Endothelial cell of umbilical vein (primary cell): Measurements from ENCODE around the gene SLC35G6. TPM values are rescaled to one million over a fixed set of nuclear protein-coding genes. Genes with fewer than 3 reads are reported as not detected.

Source experiments
- BruUV-seq: library from RNA; stranded (reverse); fragments of 400-500 nt; replicated peaks from 2 replicates; lab custom pipeline; 2021; lab: Mats Ljungman, UMichigan
- CTCF ChIA-PET: fragments of 300-600, 350-600 bp; sonication (Branson Sonifier 250); formaldehyde crosslinking; loops from one replicate; lab custom pipeline; 2021; ENCODE audit warnings: antibody characterized with exemption, inconsistent platforms; lab: Charles Lee
- POLR2A ChIA-PET: fragments of 300-600, 350-600 bp; sonication (Branson Sonifier 250); formaldehyde crosslinking; loops from one replicate; lab custom pipeline; 2021; ENCODE audit warnings: antibody characterized with exemption, inconsistent platforms; lab: Charles Lee
- DNase-seq: peaks from one replicate; pipeline ENCODE4 v3.0.0-alpha.2; 2011; ENCODE audit warnings: low read depth, low spot score
- FAIRE-seq: peaks from 2 replicates; lab custom pipeline; 2011; peaks lifted over from hg19 to GRCh38; lab: Jason Lieb, UNC
- H2AFZ ChIP-seq: 2 replicates; pipeline ENCODE4 v1.6.0; 2012; ENCODE audit warnings: low read depth, low read length, control low read depth, inconsistent platforms
- H3K27ac ChIP-seq: 2 replicates; pipeline ENCODE4 v1.5.1; 2011; ENCODE audit warnings: low read depth, mild to moderate bottlenecking, control low read depth, low read length, moderate library complexity; ENCODE audit not compliant: insufficient read depth
- H3K27me3 ChIP-seq, 2 experiments: 2 replicates each; pipeline versions ENCODE4 v1.6.0 to v1.6.1; 2011; ENCODE audit warnings: low read length in 2 of 2, mixed read lengths in 1 of 2; ENCODE audit not compliant: control insufficient read depth in 2 of 2, insufficient read depth in 2 of 2
- H3K36me3 ChIP-seq, 2 experiments: 2 replicates in 1 of 2; 3 replicates in 1 of 2; pipeline ENCODE4 v1.5.1; 2011; ENCODE audit warnings: low read length in 2 of 2, mild to moderate bottlenecking in 1 of 2, moderate library complexity in 1 of 2; ENCODE audit not compliant: control insufficient read depth in 2 of 2, insufficient read depth in 2 of 2; ENCODE audit errors: extremely low read depth in 1 of 2
- H3K4me1 ChIP-seq: 3 replicates; pipeline ENCODE4 v1.5.1; 2011; ENCODE audit warnings: mild to moderate bottlenecking, low read length; ENCODE audit not compliant: control insufficient read depth, insufficient read depth; ENCODE audit errors: extremely low read depth
- H3K4me2 ChIP-seq: 2 replicates; pipeline ENCODE4 v1.6.1; 2011; ENCODE audit warnings: low read length, control low read depth, mixed read lengths; ENCODE audit not compliant: insufficient read depth
- H3K4me3 ChIP-seq, 3 experiments: fragments of 200-600 bp in 1 of 3; sonication (generic), shearing (Covaris generic) in 1 of 3; replicated peaks in 1 of 3; 2 replicates each; pipeline ENCODE4 v1.5.1; 2011 to 2016; ENCODE audit warnings: control low read depth in 3 of 3, low read length in 3 of 3, mild to moderate bottlenecking in 2 of 3, inconsistent platforms in 1 of 3, low read depth in 1 of 3, moderate library complexity in 1 of 3; ENCODE audit not compliant: insufficient read depth in 1 of 3
- H3K79me2 ChIP-seq: 2 replicates; pipeline ENCODE4 v1.6.0; 2012; ENCODE audit warnings: low read length, inconsistent platforms; ENCODE audit not compliant: control insufficient read depth, insufficient read depth
- H3K9ac ChIP-seq: replicated peaks from 2 replicates; pipeline ENCODE3; 2011; ENCODE audit warnings: low read length, control low read depth; ENCODE audit not compliant: insufficient read depth; ENCODE audit errors: extremely low read depth
- H3K9me1 ChIP-seq: replicated peaks from 3 replicates; pipeline ENCODE4 v1.6.0; 2011; ENCODE audit warnings: mild to moderate bottlenecking, low read length; ENCODE audit not compliant: control insufficient read depth, insufficient read depth; ENCODE audit errors: extremely low read depth
- H3K9me3 ChIP-seq: replicated peaks from 2 replicates; pipeline ENCODE4 v1.5.1; 2012; ENCODE audit warnings: low read length, inconsistent platforms; ENCODE audit not compliant: control insufficient read depth, insufficient read depth
- H4K20me1 ChIP-seq: replicated peaks from 2 replicates; pipeline ENCODE3; 2011; ENCODE audit warnings: mild to moderate bottlenecking, low read length; ENCODE audit not compliant: control insufficient read depth, insufficient read depth; ENCODE audit errors: extremely low read depth
- CTCF ChIP-seq, 2 donors: IDR thresholded peaks; 1 replicate in 1 of 2; 2 replicates in 1 of 2; pipeline ENCODE4 v1.5.1; 2011; ENCODE audit warnings: low read length in 2 of 2, mild to moderate bottlenecking in 2 of 2, moderate library complexity in 2 of 2, control low read depth in 1 of 2, inconsistent platforms in 1 of 2, low read depth in 1 of 2; ENCODE audit not compliant: insufficient read depth in 1 of 2; ENCODE audit errors: extremely low read depth in 1 of 2
- EZH2 ChIP-seq: IDR thresholded peaks from 2 replicates; pipeline ENCODE4 v1.6.1; 2012; ENCODE audit warnings: borderline replicate concordance, low read depth, mild to moderate bottlenecking, moderate library complexity, low read length, inconsistent platforms; ENCODE audit not compliant: severe bottlenecking
- FOS ChIP-seq: IDR thresholded peaks from 2 replicates; pipeline ENCODE4 v1.6.1; 2011; ENCODE audit warnings: mild to moderate bottlenecking, low read length, moderate library complexity, borderline replicate concordance; ENCODE audit not compliant: insufficient read depth
- GATA2 ChIP-seq: IDR thresholded peaks from 2 replicates; pipeline ENCODE4 v1.7.0; 2011; ENCODE audit warnings: low read depth, mild to moderate bottlenecking, moderate library complexity, mixed read lengths, low read length; ENCODE audit not compliant: insufficient read length, insufficient read depth
- JUN ChIP-seq: IDR thresholded peaks from 2 replicates; pipeline ENCODE4 v1.6.1; 2011; ENCODE audit warnings: borderline replicate concordance, low read depth; ENCODE audit not compliant: insufficient read length, insufficient read depth
- MAX ChIP-seq: IDR thresholded peaks from 2 replicates; pipeline ENCODE4 v1.6.1; 2011; ENCODE audit not compliant: insufficient read depth, insufficient read length
- MYC ChIP-seq: IDR thresholded peaks from one replicate; pipeline ENCODE4 v1.6.1; 2011; ENCODE audit warnings: mild to moderate bottlenecking, low read depth, low read length
- POLR2A ChIP-seq: IDR thresholded peaks from 2 replicates; pipeline ENCODE4 v1.6.1; 2012; ENCODE audit warnings: low read depth, mild to moderate bottlenecking, control low read depth, low read length
- POLR2AphosphoS5 ChIP-seq: IDR thresholded peaks from 2 replicates; pipeline ENCODE4 v1.6.1; 2012; ENCODE audit warnings: low read depth, mild to moderate bottlenecking, control low read depth, low read length, moderate library complexity; ENCODE audit not compliant: insufficient read depth
- dilution Hi-C: fragments of 300-500 bp; cut with MboI; formaldehyde crosslinking; loops from one replicate; pipeline ENCODE4 v1.15.0; 2019; ENCODE audit warnings: low sequenced_read_pairs; ENCODE audit not compliant: extremely low pct_ligation_motif_present
- intact Hi-C: fragments of 100-400 bp; cut with micrococcal nuclease; formaldehyde crosslinking; loops from one replicate; pipeline ENCODE4 v1.10.0; 2022
- polyA plus RNA-seq, 4 experiments: library from polyadenylated mRNA; depleted of rRNA in 3 of 4; stranded (reverse) in 3 of 4; unstranded in 1 of 4; fragments of >200 nt; gene quantifications; 2 replicates each; pipeline versions ENCODE4 v1.2.1 to v1.2.3, GENCODE V29; 2011 to 2012; ENCODE audit warnings: missing spikeins in 1 of 4
- total RNA-seq: library from RNA; stranded (reverse); gene quantifications from 2 replicates; pipeline ENCODE4 v1.2.3, GENCODE V29; 2021

Gene SLC35G6
- total and polyA plus RNA-seq, 2 donors (not counting 3 experiments of a cell fraction or from before 2014, with no cell fraction given) = not detected

GRCh38 chr17:7493941-7494340 lies 12.7 kb downstream of the SLC35G6 start:
- H3K79me2 ChIP-seq = peaks cover 73% of the 10 kb centered on the region
- no peaks in the 10 kb centered on the region for H3K9me3 ChIP-seq
- no peaks in the 10 kb centered on the region for H3K9me1 ChIP-seq
- no peak overlapping the region for H2AFZ ChIP-seq
- CTCF ChIA-PET = interaction anchor here (1.3 kb wide), 1 partner anchor 67 kb away, joined by 6 read pairs; no protein-coding TSS in a partner anchor
- H3K4me3 ChIP-seq = no peak overlapping the region
- H3K27me3 ChIP-seq = no peaks in the 10 kb centered on the region
- POLR2A ChIA-PET = no interaction called here
- intact Hi-C loops = no loop called here
- peaks cover 4% of the 10 kb centered on the region for H4K20me1 ChIP-seq
- DNase-seq (no peak), FAIRE-seq (no peak)
- H3K4me2 ChIP-seq = no peak overlapping the region
- dilution Hi-C loops = no loop called here
- H3K4me1 ChIP-seq = peaks cover 27% of the 10 kb centered on the region
- peaks cover 13 to 16% of the 10 kb centered on the region in 2 experiments for H3K36me3 ChIP-seq
- no TSS peak for BruUV-seq
- H3K27ac ChIP-seq = no peak overlapping the region
- no peak for TF ChIP-seq GATA2
- TF ChIP-seq EZH2 = no peak
- TF ChIP-seq JUN = no peak
- no peak for TF ChIP-seq MAX
- TF ChIP-seq POLR2AphosphoS5 = no peak
- TF ChIP-seq FOS = no peak
- no peak for TF ChIP-seq CTCF (IDR thresholded peaks at IDR 0.05; ENCODE audit: extremely low read depth in 1 of 2, insufficient read depth in 1 of 2, low read depth in 1 of 2, low read length in 2 of 2)
- no peak for TF ChIP-seq POLR2A
- TF ChIP-seq MYC = no peak
- no peak overlapping the region for H3K9ac ChIP-seq
